Left colon (tissue), 2 donors: ENCODE data around the gene EXOC2. TPM values are rescaled to one million over a fixed set of nuclear protein-coding genes. Genes with fewer than 3 reads are reported as not detected.
A peak's percentile ranks its signal among the peaks of the same experiment; 100 is the strongest.
"Not testable (repeated sequence)": the region's sequence is repeated elsewhere in the genome, so short reads cannot be mapped to it uniquely, and the experiment has no call there.

Source experiments
- ATAC-seq: fragments of 200-7000 bp; cut with Tn5 transposase; one replicate; pipeline ENCODE4 v1.9.1; 2020; ENCODE audit warnings: mild to moderate bottlenecking, moderate library complexity
- DNase-seq, 2 donors: peaks; one replicate each; pipeline ENCODE4 v3.0.0-alpha.2; 2020
- intact Hi-C, 2 donors: fragments of 100-400 bp; cut with DNase I in 1 of 2; cut with micrococcal nuclease in 1 of 2; formaldehyde crosslinking; loops; one replicate each; pipeline versions ENCODE4 v1.11.2 to v1.14.0; 2022; cut with DNase I, micrococcal nuclease
- total RNA-seq, 2 donors: library from RNA; stranded (reverse); fragmentation: NEBNext Ultra II Directional; extraction: Animal tissue kit (Norgen Biotek cat#: 25700); gene quantifications; one replicate each; pipeline ENCODE4 v1.2.1, GENCODE V29; 2021
- donor health status: DM: no; HTN: no; CAD: no.
- donor health status: DM: yes; HTN: yes; CAD: no.

Gene EXOC2
- total RNA-seq, 2 donors from 2014 or later = 13.9 to 17.6 TPM

- DNase-seq (no peak), ATAC-seq (no peak)
- intact Hi-C loops = no loop called here
Measured at GRCh38 chr6:568954-569523, 123.9 kb downstream of the EXOC2 start.

GRCh38 chr6:568085-568484 lies 124.9 kb downstream of the EXOC2 start:
- DNase-seq = no peak
- ATAC-seq = no peak
- intact Hi-C loops = no loop called here

GRCh38 chr6:563863-564262 lies 129.1 kb downstream of the EXOC2 start:
- no peak for ATAC-seq
- DNase-seq = no peak
- intact Hi-C loops = no loop called here

- no peak for ATAC-seq
- intact Hi-C loops = no loop called here
Measured at GRCh38 chr6:562052-562676, 130.8 kb downstream of the EXOC2 start.

GRCh38 chr6:561335-561734 lies 131.6 kb downstream of the EXOC2 start:
- ATAC-seq, DNase-seq, intact Hi-C loops: not testable (repeated sequence)

More at GRCh38 chr6:562052-562676, 130.8 kb downstream of the EXOC2 start:
- DNase-seq = no peak

GRCh38 chr6:558959-559358 lies 134.0 kb downstream of the EXOC2 start:
- ATAC-seq = no peak
- no peak for DNase-seq
- intact Hi-C loops = no loop called here

- no peak for DNase-seq
- ATAC-seq = no peak
- intact Hi-C loops = no loop called here
Measured at GRCh38 chr6:558089-558488, 134.8 kb downstream of the EXOC2 start.

- DNase-seq = no peak
- intact Hi-C loops = no loop called here
Measured at GRCh38 chr6:551829-552350, 141.0 kb downstream of the EXOC2 start.

GRCh38 chr6:551405-551804 lies 141.5 kb downstream of the EXOC2 start:
- DNase-seq (no peak), ATAC-seq (no peak)
- intact Hi-C loops = no loop called here

More at GRCh38 chr6:551829-552350, 141.0 kb downstream of the EXOC2 start:
- no peak for ATAC-seq

- ATAC-seq (no peak), DNase-seq (no peak)
- intact Hi-C loops = no loop called here
Measured at GRCh38 chr6:549906-550305, 143.0 kb downstream of the EXOC2 start.

- intact Hi-C loops = no loop called here
- no peak for DNase-seq
- ATAC-seq = no peak
Measured at GRCh38 chr6:548517-548916, 144.4 kb downstream of the EXOC2 start.

GRCh38 chr6:548091-548490 lies 144.8 kb downstream of the EXOC2 start:
- intact Hi-C loops = no loop called here
- ATAC-seq = no peak

GRCh38 chr6:540490-540889 lies 152.4 kb downstream of the EXOC2 start:
- ATAC-seq = no peak
- no peak for DNase-seq
- intact Hi-C loops = no loop called here

More at GRCh38 chr6:548091-548490, 144.8 kb downstream of the EXOC2 start:
- no peak for DNase-seq

GRCh38 chr6:537114-537513 lies 155.8 kb downstream of the EXOC2 start:
- intact Hi-C loops = no loop called here
- DNase-seq (no peak), ATAC-seq (no peak)

GRCh38 chr6:530425-530824 lies 162.5 kb downstream of the EXOC2 start:
- DNase-seq (no peak), ATAC-seq (no peak)
- intact Hi-C loops = no loop called here

- no peak for DNase-seq
- ATAC-seq = no peak
- intact Hi-C loops = no loop called here
Measured at GRCh38 chr6:528989-529388, 163.9 kb downstream of the EXOC2 start.

GRCh38 chr6:527989-528673 lies 164.8 kb downstream of the EXOC2 start:
- ATAC-seq (no peak), DNase-seq (no peak)
- intact Hi-C loops = no loop called here

GRCh38 chr6:524803-525202 lies 168.1 kb downstream of the EXOC2 start:
- ATAC-seq = no peak

GRCh38 chr6:520820-521219 lies 172.1 kb downstream of the EXOC2 start:
- intact Hi-C loops = no loop called here
- ATAC-seq (no peak), DNase-seq (no peak)

More at GRCh38 chr6:524803-525202, 168.1 kb downstream of the EXOC2 start:
- peak in 1 of 2 donors; percentile 11 for DNase-seq
- intact Hi-C loops = no loop called here

- no peak for DNase-seq
- intact Hi-C loops = no loop called here
- no peak for ATAC-seq
Measured at GRCh38 chr6:518218-518617, 174.7 kb downstream of the EXOC2 start.
